Measurements from ENCODE around the gene ERH. TPM values are rescaled to one million over a fixed set of nuclear protein-coding genes. Genes with fewer than 3 reads are reported as not detected.

ERH gene
- total RNA-seq, 4 donors from 2014 or later: 46.7 to 49.2 (median 48.1) TPM

DNA sequence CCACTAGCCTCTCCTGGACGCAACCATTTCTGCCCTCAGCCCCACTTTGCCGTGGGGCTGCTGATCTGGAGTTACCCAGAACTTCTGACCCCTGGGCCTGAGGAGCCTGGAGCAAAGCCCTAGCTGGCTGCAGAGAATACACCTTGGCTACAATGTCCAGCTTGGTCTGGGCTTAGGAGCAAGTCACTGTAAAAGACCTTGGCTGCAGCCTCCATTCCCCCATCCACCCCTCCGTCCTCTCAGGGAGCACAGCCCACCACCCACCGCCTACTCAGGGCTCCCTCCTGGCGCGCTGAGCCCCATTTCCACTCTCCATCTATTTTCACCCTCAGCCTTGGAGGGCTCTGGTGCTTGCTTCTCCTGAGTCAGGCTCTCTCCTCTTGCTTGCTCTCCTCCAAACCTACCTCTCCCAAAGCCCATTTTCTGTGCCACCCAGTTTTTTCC lies 42.9 kb downstream of the ERH start:
- no peaks in the 10 kb centered on the region for H3K36me3 ChIP-seq
- intact Hi-C loops (cut with DNase I; ENCODE audit: low total_unique reads): no loop called here
- in situ Hi-C loops (cut with MboI; ENCODE audit: low sequenced_read_pairs in 4 of 4): no loop called here
- no peak overlapping the region for H3K4me3 ChIP-seq
- H3K9me3 ChIP-seq: no peaks in the 10 kb centered on the region
- H3K4me1 ChIP-seq: no peaks in the 10 kb centered on the region
- no peak for ATAC-seq
- no peaks in the 10 kb centered on the region for H3K27me3 ChIP-seq
- no peak for DNase-seq
- TF ChIP-seq, protein P1, sequence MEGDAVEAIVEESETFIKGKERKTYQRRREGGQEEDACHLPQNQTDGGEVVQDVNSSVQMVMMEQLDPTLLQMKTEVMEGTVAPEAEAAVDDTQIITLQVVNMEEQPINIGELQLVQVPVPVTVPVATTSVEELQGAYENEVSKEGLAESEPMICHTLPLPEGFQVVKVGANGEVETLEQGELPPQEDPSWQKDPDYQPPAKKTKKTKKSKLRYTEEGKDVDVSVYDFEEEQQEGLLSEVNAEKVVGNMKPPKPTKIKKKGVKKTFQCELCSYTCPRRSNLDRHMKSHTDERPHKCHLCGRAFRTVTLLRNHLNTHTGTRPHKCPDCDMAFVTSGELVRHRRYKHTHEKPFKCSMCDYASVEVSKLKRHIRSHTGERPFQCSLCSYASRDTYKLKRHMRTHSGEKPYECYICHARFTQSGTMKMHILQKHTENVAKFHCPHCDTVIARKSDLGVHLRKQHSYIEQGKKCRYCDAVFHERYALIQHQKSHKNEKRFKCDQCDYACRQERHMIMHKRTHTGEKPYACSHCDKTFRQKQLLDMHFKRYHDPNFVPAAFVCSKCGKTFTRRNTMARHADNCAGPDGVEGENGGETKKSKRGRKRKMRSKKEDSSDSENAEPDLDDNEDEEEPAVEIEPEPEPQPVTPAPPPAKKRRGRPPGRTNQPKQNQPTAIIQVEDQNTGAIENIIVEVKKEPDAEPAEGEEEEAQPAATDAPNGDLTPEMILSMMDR (IDR thresholded peaks at IDR 0.05 in 4 of 5, conservative IDR thresholded peaks at IDR 0.05 in 1 of 5): no peak
- TF ChIP-seq POLR2A (IDR thresholded peaks at IDR 0.05): no peak
- H3K27ac ChIP-seq: peak overlapping the region in 2 of 4 donors; percentile 42 to 53

DNA sequence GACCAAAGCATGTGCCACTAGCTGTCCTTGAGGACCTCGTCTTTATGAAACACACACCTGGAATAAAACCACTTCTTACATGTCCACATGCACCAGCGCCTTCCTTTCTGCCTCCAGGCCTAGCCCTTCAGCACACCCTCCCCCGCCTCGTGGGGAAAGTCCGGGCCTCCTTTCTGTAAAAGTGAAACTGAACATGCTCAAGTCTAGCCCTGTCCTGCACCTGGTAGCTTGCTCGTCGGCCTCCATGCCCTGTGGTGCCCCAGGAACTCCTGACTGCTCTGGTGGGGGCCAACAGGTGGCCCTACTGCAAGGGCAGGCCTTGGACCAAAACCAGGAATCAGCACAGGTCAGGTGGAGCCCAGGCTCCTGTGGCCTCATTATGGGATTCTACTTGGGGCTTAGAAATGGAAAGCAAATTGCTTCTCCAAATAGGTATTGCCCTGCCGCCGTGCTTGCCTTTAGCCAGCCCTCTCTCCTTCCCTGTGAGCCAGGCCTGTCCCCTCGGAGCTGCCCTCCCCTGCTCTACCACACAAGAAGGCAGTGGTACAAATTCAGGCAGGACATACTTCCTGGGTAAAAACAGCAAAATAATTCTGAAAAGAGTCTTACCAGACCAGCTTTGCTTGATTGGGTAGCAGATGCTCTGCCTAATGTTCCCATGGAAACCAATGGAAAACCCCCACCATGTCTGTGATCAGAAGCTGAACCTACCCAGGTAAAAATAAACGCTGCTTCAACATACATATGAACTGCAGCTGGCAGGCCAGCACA lies 43.5 kb downstream of the ERH start:
- Histone ChIP-seq H3K4me3 (no peak overlapping the region), H3K27ac (no peak overlapping the region), H3K36me3 (no peaks in the 10 kb centered on the region), H3K27me3 (no peaks in the 10 kb centered on the region), H3K9me3 (no peaks in the 10 kb centered on the region), H3K4me1 (no peaks in the 10 kb centered on the region)
- TF ChIP-seq, protein P1 (IDR thresholded peaks at IDR 0.05 in 4 of 5, conservative IDR thresholded peaks at IDR 0.05 in 1 of 5): no peak
- TF ChIP-seq POLR2A (IDR thresholded peaks at IDR 0.05): no peak
- no peak for ATAC-seq
- in situ Hi-C loops (cut with MboI; ENCODE audit: low sequenced_read_pairs in 4 of 4) (no loop called here), intact Hi-C loops (cut with DNase I; ENCODE audit: low total_unique reads) (no loop called here)
- DNase-seq: no peak

DNA sequence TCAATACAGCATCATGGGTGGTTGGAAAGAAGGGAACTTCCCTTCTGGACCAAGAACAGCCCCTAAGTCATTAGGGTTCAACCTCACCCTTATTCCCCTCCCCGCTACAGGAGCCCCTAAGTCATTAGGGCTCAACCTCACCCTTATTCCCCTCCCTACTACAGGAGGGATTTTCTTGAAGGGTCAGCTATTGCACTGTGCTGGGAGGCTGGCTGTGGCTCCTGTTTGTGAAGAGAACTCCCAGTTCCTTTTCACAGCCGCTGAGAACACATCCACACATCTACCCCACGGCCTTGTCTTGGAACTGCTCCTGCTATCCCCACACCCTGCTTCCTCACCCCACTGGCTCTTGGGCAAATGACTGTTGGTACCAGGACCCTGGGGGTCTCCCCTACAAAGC lies 44.9 kb downstream of the ERH start:
- H3K27me3 ChIP-seq: no peaks in the 10 kb centered on the region
- H3K4me1 ChIP-seq: no peaks in the 10 kb centered on the region
- H3K9me3 ChIP-seq: no peaks in the 10 kb centered on the region
- DNase-seq: no peak
- intact Hi-C loops (cut with DNase I; ENCODE audit: low total_unique reads): no loop called here
- in situ Hi-C loops (cut with MboI; ENCODE audit: low sequenced_read_pairs in 4 of 4): no loop called here
- TF ChIP-seq POLR2A (IDR thresholded peaks at IDR 0.05): no peak
- TF ChIP-seq, protein P1 (IDR thresholded peaks at IDR 0.05 in 4 of 5, conservative IDR thresholded peaks at IDR 0.05 in 1 of 5): no peak
- no peak for ATAC-seq
- H3K4me3 ChIP-seq: no peak overlapping the region
- no peak overlapping the region for H3K27ac ChIP-seq
- no peaks in the 10 kb centered on the region for H3K36me3 ChIP-seq

DNA sequence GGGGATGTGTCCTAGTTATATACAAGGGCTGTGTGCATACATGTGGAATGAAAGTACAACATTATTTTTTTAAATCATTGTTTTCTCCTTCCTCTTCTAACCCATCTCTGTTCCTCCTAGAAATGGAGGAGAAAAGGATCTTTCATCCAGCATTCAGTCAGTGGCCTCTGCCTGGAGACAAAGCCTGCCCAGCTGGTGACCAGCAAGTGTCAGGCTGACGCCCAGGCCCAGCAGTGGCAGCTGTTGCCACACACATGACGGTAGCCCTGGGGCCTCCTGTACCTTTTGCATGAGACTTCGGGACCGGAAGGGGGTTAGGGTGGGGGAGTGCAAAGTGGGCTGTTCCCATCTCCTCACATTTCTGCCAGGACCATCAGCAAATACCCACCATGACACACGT lies 46.2 kb downstream of the ERH start:
- Histone ChIP-seq H3K4me1 (no peaks in the 10 kb centered on the region), H3K4me3 (no peak overlapping the region), H3K36me3 (no peaks in the 10 kb centered on the region), H3K27ac (no peak overlapping the region), H3K27me3 (no peaks in the 10 kb centered on the region), H3K9me3 (no peaks in the 10 kb centered on the region)
- in situ Hi-C loops (cut with MboI; ENCODE audit: low sequenced_read_pairs in 4 of 4): no loop called here
- ATAC-seq: no peak
- TF ChIP-seq, protein P1 (IDR thresholded peaks at IDR 0.05 in 4 of 5, conservative IDR thresholded peaks at IDR 0.05 in 1 of 5): no peak
- no peak for TF ChIP-seq POLR2A (IDR thresholded peaks at IDR 0.05)
- intact Hi-C loops (cut with DNase I; ENCODE audit: low total_unique reads): no loop called here
- no peak for DNase-seq

All from gastrocnemius medialis (tissue), 4 donors.